Measurements from ENCODE around the gene PSMA6.
"Not testable (repeated sequence)": the region's sequence is repeated elsewhere in the genome, so short reads cannot be mapped to it uniquely, and the experiment has no call there.

DNA sequence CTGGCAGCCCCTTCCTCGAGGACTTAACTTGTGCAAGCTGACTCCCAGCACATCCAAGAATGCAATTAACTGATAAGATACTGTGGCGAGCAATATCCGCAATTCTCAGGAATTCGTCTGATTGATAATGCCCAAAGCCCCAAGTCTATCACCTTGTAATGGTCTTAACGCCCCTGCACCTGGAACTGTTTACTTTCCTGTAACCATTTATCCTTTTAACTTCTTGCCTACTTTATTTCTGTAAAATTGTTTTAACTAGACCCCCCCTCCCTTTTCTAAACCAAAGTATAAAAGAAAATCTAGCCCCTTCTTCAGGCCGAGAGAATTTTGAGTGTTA is 55.8 kb downstream of the PSMA6 start:
- TF ChIP-seq, protein P1, sequence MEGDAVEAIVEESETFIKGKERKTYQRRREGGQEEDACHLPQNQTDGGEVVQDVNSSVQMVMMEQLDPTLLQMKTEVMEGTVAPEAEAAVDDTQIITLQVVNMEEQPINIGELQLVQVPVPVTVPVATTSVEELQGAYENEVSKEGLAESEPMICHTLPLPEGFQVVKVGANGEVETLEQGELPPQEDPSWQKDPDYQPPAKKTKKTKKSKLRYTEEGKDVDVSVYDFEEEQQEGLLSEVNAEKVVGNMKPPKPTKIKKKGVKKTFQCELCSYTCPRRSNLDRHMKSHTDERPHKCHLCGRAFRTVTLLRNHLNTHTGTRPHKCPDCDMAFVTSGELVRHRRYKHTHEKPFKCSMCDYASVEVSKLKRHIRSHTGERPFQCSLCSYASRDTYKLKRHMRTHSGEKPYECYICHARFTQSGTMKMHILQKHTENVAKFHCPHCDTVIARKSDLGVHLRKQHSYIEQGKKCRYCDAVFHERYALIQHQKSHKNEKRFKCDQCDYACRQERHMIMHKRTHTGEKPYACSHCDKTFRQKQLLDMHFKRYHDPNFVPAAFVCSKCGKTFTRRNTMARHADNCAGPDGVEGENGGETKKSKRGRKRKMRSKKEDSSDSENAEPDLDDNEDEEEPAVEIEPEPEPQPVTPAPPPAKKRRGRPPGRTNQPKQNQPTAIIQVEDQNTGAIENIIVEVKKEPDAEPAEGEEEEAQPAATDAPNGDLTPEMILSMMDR (IDR thresholded peaks at IDR 0.05) = not testable (repeated sequence)
- not testable (repeated sequence) for TF ChIP-seq NR3C1 (CRISPR knock-in tag; conservative IDR thresholded peaks at IDR 0.05; ENCODE audit: low read depth); TP53 (CRISPR knock-in tag; IDR thresholded peaks at IDR 0.05); CREM (CRISPR knock-in tag; IDR thresholded peaks at IDR 0.05); ETV6 (CRISPR knock-in tag; IDR thresholded peaks at IDR 0.05); JUN (CRISPR knock-in tag; IDR thresholded peaks at IDR 0.05)
- TF ChIP-seq, protein P2, sequence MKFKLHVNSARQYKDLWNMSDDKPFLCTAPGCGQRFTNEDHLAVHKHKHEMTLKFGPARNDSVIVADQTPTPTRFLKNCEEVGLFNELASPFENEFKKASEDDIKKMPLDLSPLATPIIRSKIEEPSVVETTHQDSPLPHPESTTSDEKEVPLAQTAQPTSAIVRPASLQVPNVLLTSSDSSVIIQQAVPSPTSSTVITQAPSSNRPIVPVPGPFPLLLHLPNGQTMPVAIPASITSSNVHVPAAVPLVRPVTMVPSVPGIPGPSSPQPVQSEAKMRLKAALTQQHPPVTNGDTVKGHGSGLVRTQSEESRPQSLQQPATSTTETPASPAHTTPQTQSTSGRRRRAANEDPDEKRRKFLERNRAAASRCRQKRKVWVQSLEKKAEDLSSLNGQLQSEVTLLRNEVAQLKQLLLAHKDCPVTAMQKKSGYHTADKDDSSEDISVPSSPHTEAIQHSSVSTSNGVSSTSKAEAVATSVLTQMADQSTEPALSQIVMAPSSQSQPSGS (CRISPR knock-in tag; IDR thresholded peaks at IDR 0.05; ENCODE audit: borderline replicate concordance, low read depth) = not testable (repeated sequence)
- TF ChIP-seq, protein P3, sequence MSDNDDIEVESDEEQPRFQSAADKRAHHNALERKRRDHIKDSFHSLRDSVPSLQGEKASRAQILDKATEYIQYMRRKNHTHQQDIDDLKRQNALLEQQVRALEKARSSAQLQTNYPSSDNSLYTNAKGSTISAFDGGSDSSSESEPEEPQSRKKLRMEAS (CRISPR knock-in tag; IDR thresholded peaks at IDR 0.05) = not testable (repeated sequence)
